ENCODE measurements around the gene EYA2.

DNA sequence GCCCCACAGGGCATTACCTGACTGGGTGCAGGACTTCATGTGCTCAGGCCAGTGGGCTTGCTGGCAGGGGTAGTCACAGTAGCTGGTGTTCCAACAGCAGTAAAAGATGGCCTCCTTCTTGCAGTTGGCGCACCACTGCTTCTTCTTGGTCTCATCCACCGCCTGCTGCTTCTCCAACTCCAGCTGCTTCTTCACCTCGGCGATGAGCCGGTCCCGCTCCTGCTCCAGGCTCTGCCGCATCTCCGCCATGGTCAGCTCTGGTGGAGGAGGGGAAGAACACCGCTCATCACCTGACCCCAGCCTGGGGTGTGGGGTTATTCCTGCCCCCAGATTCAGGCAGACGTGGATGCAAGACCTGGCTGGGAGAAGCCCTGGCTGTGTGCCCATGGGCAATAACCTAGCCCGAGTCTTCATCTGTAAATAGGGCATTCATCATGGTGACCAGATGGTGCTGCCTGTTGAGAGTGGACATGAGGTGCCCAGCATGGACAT, 329.7 kb downstream of the EYA2 start:
- TF ChIP-seq ZFX (IDR thresholded peaks at IDR 0.05), result no peak
- TF ChIP-seq, protein P1, sequence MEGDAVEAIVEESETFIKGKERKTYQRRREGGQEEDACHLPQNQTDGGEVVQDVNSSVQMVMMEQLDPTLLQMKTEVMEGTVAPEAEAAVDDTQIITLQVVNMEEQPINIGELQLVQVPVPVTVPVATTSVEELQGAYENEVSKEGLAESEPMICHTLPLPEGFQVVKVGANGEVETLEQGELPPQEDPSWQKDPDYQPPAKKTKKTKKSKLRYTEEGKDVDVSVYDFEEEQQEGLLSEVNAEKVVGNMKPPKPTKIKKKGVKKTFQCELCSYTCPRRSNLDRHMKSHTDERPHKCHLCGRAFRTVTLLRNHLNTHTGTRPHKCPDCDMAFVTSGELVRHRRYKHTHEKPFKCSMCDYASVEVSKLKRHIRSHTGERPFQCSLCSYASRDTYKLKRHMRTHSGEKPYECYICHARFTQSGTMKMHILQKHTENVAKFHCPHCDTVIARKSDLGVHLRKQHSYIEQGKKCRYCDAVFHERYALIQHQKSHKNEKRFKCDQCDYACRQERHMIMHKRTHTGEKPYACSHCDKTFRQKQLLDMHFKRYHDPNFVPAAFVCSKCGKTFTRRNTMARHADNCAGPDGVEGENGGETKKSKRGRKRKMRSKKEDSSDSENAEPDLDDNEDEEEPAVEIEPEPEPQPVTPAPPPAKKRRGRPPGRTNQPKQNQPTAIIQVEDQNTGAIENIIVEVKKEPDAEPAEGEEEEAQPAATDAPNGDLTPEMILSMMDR (conservative IDR thresholded peaks at IDR 0.05), result no peak

Measured in C4-2B (cell line).